GM19328 (cell line): ENCODE measurements around the gene MAP7D1.
"Not testable (repeated sequence)": the region's sequence is repeated elsewhere in the genome, so short reads cannot be mapped to it uniquely, and the experiment has no call there.

Source experiments
- ATAC-seq: cut with Tn5 transposase; IDR thresholded peaks from one replicate; pipeline ENCODE4 v1.9.1; 2021; ENCODE audit warnings: mild to moderate bottlenecking, moderate library complexity; ENCODE audit not compliant: unreplicated experiment

The MAP7D1 gene

GRCh38 chr1:36151134-36151844 lies 4.7 kb upstream of the MAP7D1 start:
- no peak for ATAC-seq

- ATAC-seq, result no peak
Observed at GRCh38 chr1:36151845-36152203, 4.1 kb upstream of the MAP7D1 start.

- no peak for ATAC-seq
Observed at GRCh38 chr1:36153476-36153875, 2.5 kb upstream of the MAP7D1 start.

- no peak for ATAC-seq
Observed at GRCh38 chr1:36154335-36154734, 1.6 kb upstream of the MAP7D1 start.

GRCh38 chr1:36154765-36155407 lies 1.1 kb upstream of the MAP7D1 start:
- ATAC-seq, result no peak

- ATAC-seq, result no peak
Observed at GRCh38 chr1:36156329-36157114, 562 bp downstream of the MAP7D1 start.

GRCh38 chr1:36157115-36157903 lies 1.3 kb downstream of the MAP7D1 start:
- ATAC-seq, result no peak

- no peak for ATAC-seq
Observed at GRCh38 chr1:36157973-36158826, 2.2 kb downstream of the MAP7D1 start.

- ATAC-seq, result not testable (repeated sequence)
Observed at GRCh38 chr1:36158827-36159252, 2.9 kb downstream of the MAP7D1 start.

GRCh38 chr1:36159614-36160387 lies 3.8 kb downstream of the MAP7D1 start:
- ATAC-seq, result no peak

GRCh38 chr1:36160388-36160948 lies 4.5 kb downstream of the MAP7D1 start:
- ATAC-seq, result no peak

GRCh38 chr1:36160949-36161485 lies 5.1 kb downstream of the MAP7D1 start:
- no peak for ATAC-seq

GRCh38 chr1:36161641-36162531 lies 5.9 kb downstream of the MAP7D1 start:
- ATAC-seq, result no peak

- ATAC-seq, result no peak
Observed at GRCh38 chr1:36162680-36163239, 6.8 kb downstream of the MAP7D1 start.

- ATAC-seq, result no peak
Observed at GRCh38 chr1:36163426-36163825, 7.5 kb downstream of the MAP7D1 start.

GRCh38 chr1:36164361-36164760 lies 8.4 kb downstream of the MAP7D1 start:
- ATAC-seq, result no peak

GRCh38 chr1:36165145-36165544 lies 9.2 kb downstream of the MAP7D1 start:
- ATAC-seq, result no peak
